ENCODE data around the gene TAGLN.

The TAGLN gene

GRCh38 chr11:117230999-117231841 is 32.0 kb downstream of the TAGLN start:
- no peak for DNase-seq (ENCODE audit: low spot score)

- no peak for DNase-seq (ENCODE audit: low spot score)
Observed at GRCh38 chr11:117231842-117232091, 32.6 kb downstream of the TAGLN start, which contains the start of gene PCSK7. Gene PCSK7 (minus strand): TSS chr11:117232073. CDS start chr11:117229844, 2,229 bp downstream.

- DNase-seq (ENCODE audit: low spot score), result peak; percentile 79
Observed at GRCh38 chr11:117232092-117232878, 33.1 kb downstream of the TAGLN start, which contains the start of gene RNF214. Gene RNF214 (plus strand): TSS chr11:117232671. CDS start chr11:117234273, 1,602 bp downstream.

GRCh38 chr11:117232911-117233409 is 33.8 kb downstream of the TAGLN start:
- no peak for DNase-seq (ENCODE audit: low spot score)

GRCh38 chr11:117238221-117238620 is 39.1 kb downstream of the TAGLN start:
- DNase-seq (ENCODE audit: low spot score), result no peak

- no peak for DNase-seq (ENCODE audit: low spot score)
Observed at GRCh38 chr11:117239295-117239694, 40.1 kb downstream of the TAGLN start.

- DNase-seq (ENCODE audit: low spot score), result no peak
Observed at GRCh38 chr11:117248341-117248740, 49.2 kb downstream of the TAGLN start.

- no peak for DNase-seq (ENCODE audit: low spot score)
Observed at GRCh38 chr11:117249571-117249970, 50.4 kb downstream of the TAGLN start.

- no peak for DNase-seq (ENCODE audit: low spot score)
Observed at GRCh38 chr11:117251506-117251905, 52.3 kb downstream of the TAGLN start.

- no peak for DNase-seq (ENCODE audit: low spot score)
Observed at GRCh38 chr11:117255966-117256365, 56.8 kb downstream of the TAGLN start.

- no peak for DNase-seq (ENCODE audit: low spot score)
Observed at GRCh38 chr11:117256573-117256972, 57.4 kb downstream of the TAGLN start.
